ENCODE results near the gene ABAT.

- TF ChIP-seq CTCF (IDR thresholded peaks at IDR 0.05) = no peak
- no peak for TF ChIP-seq POLR2A (IDR thresholded peaks at IDR 0.05)
Measured at GRCh38 chr16:8785408-8785807, 111.0 kb downstream of the ABAT start.

Measured in right lobe of liver (tissue), 4 donors.